Hematopoietic multipotent progenitor cell treated with erythropoietin and hydrocortisone succinate and interleukin-3 and kit ligand, for 17 days (in vitro differentiated cells): Measurements from ENCODE around the gene AP1AR.

Source experiments
- DNase-seq: peaks from one replicate; pipeline ENCODE4 v3.0.0-alpha.2; 2015; ENCODE audit warnings: low spot score

AP1AR gene

DNA sequence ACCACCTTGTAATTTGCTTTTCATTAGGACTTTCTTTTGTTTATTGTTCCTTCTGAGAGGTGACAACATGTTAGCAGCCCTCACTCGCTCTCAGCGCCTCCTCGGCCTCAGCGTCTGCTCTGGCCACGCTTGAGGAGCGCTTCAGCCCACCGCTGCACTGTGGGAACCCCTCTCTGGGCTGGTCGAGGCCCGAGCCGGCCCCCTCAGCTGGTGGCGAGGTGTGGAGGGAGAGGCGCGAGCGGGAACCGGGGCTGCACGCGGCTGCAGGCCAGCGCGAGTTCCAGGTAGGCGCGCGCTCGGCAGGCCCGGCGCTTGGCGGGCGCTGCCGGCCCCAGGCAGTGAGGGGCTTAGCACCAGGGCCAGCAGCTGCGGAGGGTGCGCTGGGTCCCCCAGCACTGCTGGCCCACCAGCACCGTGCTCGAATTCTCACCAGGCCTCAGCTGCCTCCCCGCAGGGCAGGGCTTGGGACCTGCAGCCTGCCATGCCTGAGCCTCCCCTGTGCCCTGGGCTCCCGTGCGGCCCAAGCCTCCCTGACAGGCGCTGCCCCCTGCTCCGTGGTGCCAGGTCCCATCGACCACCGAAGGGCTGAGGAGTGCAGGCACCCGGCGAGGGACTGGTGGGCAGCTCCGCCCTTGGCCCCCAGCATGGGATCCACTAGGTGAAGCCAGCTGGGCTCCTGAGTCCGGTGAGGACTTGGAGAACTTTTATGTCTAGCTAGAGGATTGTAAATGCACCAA is 9.2 kb upstream of the AP1AR start:
- no peak for DNase-seq

- DNase-seq, result no peak
These were observed 6.4 kb upstream of the AP1AR start for GRCh38 chr4:112225157-112225556.

- DNase-seq, result peak; percentile 97
These were observed 458 bp upstream of the AP1AR start for GRCh38 chr4:112230879-112231778.

DNA sequence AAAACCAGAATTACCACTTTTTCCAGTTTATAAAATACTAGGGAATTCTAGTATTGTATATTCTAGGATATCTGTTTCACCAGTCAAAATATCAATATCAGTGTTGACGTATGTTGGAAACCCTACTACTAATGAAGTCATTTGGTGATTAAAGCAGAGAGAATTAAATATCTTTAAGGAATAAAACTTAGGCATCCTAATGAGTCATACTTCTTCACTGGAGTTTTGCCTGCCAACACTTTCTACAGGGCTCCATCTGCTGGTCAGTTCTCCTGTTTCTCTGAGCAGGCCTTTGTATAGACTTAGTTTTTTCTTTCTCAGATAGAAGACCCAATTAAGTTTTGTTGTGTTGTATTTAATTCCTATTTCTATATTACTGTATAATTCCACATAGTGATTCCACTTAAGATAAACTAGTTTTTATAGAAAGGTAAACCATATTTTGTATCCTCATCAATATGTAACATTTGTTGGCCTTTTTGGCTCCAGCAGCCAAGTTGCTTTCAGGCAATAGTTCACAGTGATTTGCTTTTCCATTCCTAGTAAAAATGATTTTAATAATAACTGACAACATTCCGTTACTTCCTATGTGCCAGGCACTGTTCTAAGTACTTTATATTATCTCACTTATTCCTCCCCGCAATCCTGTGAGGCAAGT is 3.5 kb downstream of the AP1AR start:
- peak; percentile 77 for DNase-seq

DNA sequence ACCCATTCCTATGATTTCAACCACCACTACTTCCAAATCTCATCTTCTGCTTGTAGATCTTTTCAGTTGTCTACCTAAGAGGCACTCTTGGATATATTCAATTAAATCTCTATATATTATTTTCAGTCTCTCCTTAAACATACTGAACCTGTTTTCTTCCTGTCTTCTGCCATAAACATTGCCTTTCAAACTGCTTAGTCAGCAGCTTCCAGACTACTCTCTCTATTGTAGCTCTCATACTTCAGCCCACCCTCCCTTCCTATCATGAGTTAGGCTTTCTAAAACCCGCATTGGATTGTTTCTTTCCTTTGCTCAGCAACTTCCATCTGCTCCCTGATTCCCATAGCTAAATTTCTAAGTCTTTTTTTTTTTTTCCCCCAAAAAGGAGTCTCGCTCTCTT is 4.5 kb downstream of the AP1AR start:
- DNase-seq, result no peak

DNA sequence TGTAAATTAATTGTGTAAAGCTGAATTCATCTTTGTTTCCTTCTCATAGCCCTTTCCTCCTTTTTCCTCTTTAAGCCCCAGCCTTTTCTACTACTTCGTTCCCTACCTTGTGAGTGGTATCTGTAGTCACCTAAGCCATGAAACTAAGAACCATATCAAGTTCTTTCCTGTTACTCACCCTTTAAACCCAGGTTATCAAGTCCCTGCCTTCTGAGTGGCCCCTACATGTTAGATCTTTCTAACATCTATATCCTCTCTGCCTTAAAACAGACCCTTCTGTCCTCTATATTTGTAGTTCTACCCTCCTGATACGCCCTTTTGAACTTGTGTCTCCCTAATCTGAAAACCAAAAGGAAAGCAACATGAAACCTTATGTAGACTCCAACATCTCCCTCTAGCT is 7.2 kb downstream of the AP1AR start:
- DNase-seq, result no peak

DNA sequence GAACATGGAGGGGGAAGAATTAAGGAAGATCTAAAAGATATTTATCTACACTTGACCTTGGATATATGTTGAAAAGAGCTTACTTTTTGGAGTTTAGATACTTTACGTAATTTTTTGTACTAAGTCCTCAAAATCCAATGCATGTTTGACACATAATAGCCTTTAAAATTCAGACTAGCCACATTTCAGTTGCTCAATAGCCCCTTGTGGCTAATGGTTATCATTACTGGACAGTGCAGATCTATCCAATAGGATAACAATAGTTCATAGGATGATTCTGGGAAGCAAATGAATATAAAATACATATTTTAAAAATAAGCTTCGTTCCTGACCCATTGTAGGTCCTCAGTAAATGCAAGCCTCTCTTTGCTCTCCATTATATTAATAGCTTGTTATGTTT is 13.8 kb downstream of the AP1AR start:
- no peak for DNase-seq

DNA sequence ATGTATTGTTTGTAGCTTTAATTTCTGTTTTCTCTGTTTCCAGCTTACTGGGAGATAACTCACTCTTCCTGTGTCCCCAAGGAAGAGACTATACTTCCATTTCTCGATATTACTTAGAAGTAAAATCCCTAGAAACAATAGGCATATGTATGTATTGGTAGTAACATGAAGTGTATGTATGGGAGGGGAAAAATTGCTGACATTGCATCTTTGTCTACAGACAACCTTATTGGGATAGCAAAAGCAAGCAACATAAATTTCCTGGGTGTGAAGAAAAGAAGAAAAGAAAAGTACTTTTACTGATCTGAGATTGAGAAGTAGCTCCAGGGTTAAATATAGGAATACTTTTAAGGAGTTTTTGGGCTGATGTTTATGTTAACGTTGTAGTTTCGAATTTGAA is 15.4 kb downstream of the AP1AR start:
- no peak for DNase-seq

GRCh38 chr4:112251019-112251643 is 19.5 kb downstream of the AP1AR start:
- no peak for DNase-seq

DNA sequence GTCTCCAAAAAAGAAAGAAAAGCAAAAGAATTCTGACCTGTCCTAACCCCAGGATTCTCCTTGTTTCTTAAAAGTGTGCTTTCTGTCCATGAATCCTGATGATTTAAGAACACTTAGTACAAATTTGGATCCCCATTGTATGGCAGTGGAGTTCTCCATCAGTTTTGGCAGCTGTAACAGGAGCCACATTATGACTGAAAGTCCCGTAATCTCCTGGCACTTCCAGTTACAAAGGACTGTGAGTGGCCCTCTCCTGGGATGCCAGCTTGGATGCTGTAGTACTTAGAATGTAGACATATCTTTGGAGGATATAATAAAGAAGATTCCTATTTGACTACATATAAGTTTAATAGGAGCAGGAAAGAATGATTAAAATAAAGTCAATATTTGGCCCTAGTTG is 20.6 kb downstream of the AP1AR start:
- no peak for DNase-seq

DNA sequence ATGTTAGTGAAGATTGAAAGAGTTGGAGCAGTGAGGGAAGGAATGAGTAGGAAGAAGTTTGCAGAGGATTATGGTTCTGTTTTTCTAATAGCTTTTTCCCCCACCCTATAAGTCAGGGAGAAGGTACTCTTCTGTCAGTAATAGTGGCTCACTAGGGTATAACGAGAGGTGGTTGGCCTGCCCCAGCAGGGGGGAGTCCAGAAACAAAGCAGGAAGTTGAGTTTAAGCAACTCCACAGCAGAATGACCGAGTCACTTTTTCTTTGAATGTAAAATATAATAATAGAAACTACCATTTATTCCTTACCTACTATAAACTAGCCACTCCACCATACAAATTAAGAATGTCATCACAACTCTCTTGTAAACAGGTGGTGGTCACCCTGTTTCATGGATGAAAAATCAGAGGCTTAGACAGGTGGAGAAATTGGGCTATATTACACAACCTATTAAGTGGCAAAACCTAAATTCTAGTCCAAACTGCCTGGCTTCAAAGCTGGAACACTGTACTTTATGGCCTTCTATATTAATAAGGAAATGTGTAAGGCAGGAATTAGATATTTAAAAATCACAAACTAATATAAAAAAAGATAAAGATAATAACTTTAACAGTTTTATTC is 21.9 kb downstream of the AP1AR start:
- DNase-seq, result no peak

DNA sequence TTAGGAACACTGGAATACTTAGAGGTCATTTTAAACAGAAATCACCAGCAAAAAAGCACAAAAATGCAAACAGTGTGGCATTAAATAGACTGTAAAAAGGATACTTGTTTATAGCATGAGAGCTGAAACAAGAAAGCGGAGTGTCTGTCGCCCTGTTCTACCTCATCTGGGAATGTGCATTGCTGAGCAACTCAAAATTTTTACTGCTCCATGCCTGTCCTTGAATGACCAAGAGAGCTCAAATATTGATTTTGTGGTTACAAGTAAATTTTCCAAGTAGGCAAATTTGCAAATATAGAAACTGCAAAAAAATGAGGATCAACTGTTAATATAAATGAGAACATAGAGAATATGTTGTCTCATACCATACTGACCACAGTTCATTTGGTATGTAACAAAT is 25.5 kb downstream of the AP1AR start:
- DNase-seq, result no peak

DNA sequence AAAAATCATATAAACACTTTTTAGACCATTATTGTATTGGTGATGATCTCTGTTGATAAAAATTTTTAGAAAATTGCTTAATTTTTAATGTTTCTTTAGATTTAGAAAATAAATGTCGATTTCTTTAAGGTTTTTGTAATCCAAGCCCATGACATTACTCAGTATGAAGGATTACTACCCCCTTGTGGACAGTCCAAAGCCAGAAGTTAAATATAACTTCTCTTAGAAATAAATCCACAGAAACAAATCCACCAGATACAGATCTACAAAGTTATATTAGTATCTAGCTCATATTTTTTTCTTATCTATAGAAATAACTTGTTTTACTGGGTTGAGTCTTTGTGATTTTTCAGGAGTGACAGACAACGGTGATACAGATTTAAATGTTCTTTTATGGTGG is 35.2 kb downstream of the AP1AR start:
- DNase-seq, result no peak

GRCh38 chr4:112270051-112270450 is 38.5 kb downstream of the AP1AR start:
- DNase-seq, result no peak

DNA sequence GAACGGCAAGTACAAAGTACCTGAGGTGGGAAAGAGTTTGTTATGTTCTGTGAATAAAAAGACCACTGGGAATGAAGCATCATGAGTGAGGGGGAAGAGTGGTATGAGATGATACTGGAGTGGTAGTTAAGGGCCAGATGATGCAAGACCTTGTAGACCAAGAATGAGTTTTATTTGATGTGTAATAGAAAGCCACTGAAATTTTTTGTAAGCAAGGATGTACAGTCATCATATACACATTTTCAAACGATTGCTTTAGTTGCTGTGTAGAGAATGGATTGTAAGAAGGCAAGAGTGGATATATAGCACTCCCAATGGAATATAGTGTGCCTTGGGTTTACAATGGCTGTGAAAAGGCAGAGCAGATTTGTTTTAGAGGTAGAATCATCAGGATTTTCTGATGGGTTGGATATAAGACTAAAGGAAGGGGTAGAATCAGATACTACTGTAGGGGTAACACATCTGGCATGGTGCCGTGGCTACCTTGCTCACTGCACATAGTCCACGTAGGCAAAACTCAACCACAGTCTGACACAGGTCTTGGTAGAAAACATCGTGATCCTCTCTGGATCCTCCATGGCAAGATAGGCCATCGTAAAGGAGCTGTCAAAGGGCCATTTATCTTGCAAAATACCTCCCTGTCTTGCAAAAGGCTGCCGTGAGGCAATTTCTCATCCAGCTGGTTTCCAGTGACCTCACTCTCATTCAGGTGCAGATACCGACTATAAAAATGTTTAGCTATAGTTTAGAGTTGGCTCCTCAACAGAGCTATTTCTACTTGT is 39.2 kb downstream of the AP1AR start:
- no peak for DNase-seq

DNA sequence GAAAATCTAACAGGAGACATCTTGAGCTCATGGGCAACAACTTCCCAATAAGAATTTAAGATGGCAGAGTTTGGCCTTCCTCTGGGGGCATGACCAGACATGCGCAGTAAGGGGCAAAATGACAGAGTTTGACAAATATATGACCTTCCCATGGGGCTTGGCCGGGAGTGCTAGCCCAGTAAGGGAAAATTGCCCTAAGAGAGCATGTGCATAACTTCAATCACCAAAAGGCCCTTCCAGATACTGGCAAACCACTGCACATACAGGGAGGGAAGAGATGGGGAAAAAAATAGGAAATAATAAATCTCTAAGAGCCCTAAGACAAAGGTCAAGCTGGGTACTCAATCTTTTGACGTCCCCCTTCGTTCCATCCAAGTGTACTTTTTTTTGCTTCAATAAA is 40.7 kb downstream of the AP1AR start:
- no peak for DNase-seq

GRCh38 chr4:112274959-112275358 is 43.4 kb downstream of the AP1AR start:
- DNase-seq, result no peak

DNA sequence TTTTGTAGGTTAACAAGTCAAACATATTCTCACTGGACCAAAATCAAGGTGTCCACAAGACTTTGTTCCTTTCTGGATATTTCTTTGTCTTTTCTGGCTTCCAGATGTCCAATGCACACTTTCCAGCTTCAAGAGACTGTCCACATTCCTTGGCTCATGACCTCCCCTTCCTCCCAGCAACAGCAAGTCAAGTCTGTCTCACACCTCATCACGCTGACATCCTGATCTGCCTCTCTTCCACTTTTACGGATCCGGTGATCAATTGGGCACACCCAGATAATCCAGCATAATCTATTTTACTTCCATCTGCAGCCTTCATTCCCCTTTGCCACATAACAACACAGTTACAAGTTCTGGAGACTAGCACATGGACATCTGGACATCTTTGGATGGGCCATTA is 44.5 kb downstream of the AP1AR start:
- DNase-seq, result no peak

- DNase-seq, result no peak
These were observed 45.6 kb downstream of the AP1AR start for GRCh38 chr4:112277220-112277619.

DNA sequence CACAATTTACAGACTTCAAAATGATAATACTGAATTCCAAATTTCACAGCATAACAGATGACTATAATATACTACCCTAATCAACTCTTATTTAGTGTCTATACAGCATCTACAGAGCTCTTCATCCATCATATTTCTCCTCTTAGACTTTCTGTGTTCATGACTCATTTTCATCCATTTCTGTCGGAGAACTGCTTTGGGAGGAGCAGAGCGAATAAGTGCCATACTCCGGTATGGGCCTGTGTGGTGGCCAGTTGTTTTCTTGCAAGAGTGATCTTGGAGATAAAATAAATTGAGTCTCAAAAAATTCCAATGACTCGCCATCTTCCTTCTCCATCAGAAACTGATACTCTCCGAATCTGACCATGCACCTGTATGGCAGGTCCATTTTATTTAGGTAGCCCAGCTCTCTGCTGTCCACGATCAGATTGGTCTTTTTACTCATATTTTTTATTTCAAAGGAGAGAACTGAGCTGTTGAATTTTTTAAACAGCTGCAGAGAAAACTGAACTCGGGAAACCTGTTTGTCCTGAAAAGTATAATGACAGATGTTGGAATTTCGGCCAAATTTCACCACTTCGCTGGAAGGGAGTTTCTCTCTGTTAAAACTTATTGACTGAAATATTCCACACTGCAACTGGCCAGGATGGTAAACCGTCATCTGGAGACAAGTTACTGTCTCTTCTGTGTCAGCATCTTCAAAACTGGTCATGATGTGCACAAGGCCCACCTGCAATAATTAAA is 46.3 kb downstream of the AP1AR start:
- DNase-seq, result no peak
